ENCODE results near the gene WASF2. TPM values are rescaled to one million over a fixed set of nuclear protein-coding genes. Genes with fewer than 3 reads are reported as not detected.
"Not testable (repeated sequence)": the region's sequence is repeated elsewhere in the genome, so short reads cannot be mapped to it uniquely, and the experiment has no call there.

Gene WASF2
- total RNA-seq, 1 donor, result 33.0 TPM

GRCh38 chr1:27439150-27439549 is 50.8 kb downstream of the WASF2 start:
- no peak overlapping the region for H3K4me3 ChIP-seq (ENCODE audit: low read depth, low read length)
- TF ChIP-seq CTCF (IDR thresholded peaks at IDR 0.05; ENCODE audit: insufficient read depth, low read length), result no peak
- no peak for DNase-seq (ENCODE audit: low read depth)

GRCh38 chr1:27438621-27439061 is 51.3 kb downstream of the WASF2 start:
- DNase-seq (ENCODE audit: low read depth), result no peak
- no peak for TF ChIP-seq CTCF (IDR thresholded peaks at IDR 0.05; ENCODE audit: insufficient read depth, low read length)
- H3K4me3 ChIP-seq (ENCODE audit: low read depth, low read length), result no peak overlapping the region

GRCh38 chr1:27436204-27437159 is 53.5 kb downstream of the WASF2 start:
- no peak overlapping the region for H3K4me3 ChIP-seq (ENCODE audit: low read depth, low read length)
- peak; percentile 71 for DNase-seq (ENCODE audit: low read depth)
- no peak for TF ChIP-seq CTCF (IDR thresholded peaks at IDR 0.05; ENCODE audit: insufficient read depth, low read length)

GRCh38 chr1:27435566-27436203 is 54.3 kb downstream of the WASF2 start:
- no peak for TF ChIP-seq CTCF (IDR thresholded peaks at IDR 0.05; ENCODE audit: insufficient read depth, low read length)
- no peak for DNase-seq (ENCODE audit: low read depth)
- H3K4me3 ChIP-seq (ENCODE audit: low read depth, low read length), result no peak overlapping the region

GRCh38 chr1:27433706-27434105 is 56.3 kb downstream of the WASF2 start:
- no peak overlapping the region for H3K4me3 ChIP-seq (ENCODE audit: low read depth, low read length)
- no peak for DNase-seq (ENCODE audit: low read depth)
- no peak for TF ChIP-seq CTCF (IDR thresholded peaks at IDR 0.05; ENCODE audit: insufficient read depth, low read length)

- not testable (repeated sequence) for H3K4me3 ChIP-seq (ENCODE audit: low read depth, low read length); DNase-seq (ENCODE audit: low read depth)
Observed at GRCh38 chr1:27432725-27433124, 57.2 kb downstream of the WASF2 start.

- DNase-seq (ENCODE audit: low read depth), result no peak
- TF ChIP-seq CTCF (IDR thresholded peaks at IDR 0.05; ENCODE audit: insufficient read depth, low read length), result no peak
- no peak overlapping the region for H3K4me3 ChIP-seq (ENCODE audit: low read depth, low read length)
Observed at GRCh38 chr1:27431601-27431940, 58.4 kb downstream of the WASF2 start.
